Neural progenitor cell (in vitro differentiated cells): Measurements from ENCODE around the gene ATP10A.

Experiments
- EZH2 ChIP-seq: fragments of 200-600 bp; sonication (generic); IDR thresholded peaks from 2 replicates; pipeline ENCODE4 v1.6.1; 2017; ENCODE audit warnings: antibody characterized with exemption, mild to moderate bottlenecking, moderate library complexity
- EZH2phosphoT487 ChIP-seq: fragments of 200-600 bp; sonication (generic); IDR thresholded peaks from 2 replicates; pipeline ENCODE4 v1.6.1; 2017; ENCODE audit warnings: antibody characterized with exemption
- TF ChIP-seq, protein P1 (sequence below): fragments of 200-600 bp; sonication (generic); IDR thresholded peaks from 2 replicates; pipeline ENCODE4 v1.5.1; 2017; ENCODE audit warnings: antibody characterized with exemption, mild to moderate bottlenecking

DNA sequence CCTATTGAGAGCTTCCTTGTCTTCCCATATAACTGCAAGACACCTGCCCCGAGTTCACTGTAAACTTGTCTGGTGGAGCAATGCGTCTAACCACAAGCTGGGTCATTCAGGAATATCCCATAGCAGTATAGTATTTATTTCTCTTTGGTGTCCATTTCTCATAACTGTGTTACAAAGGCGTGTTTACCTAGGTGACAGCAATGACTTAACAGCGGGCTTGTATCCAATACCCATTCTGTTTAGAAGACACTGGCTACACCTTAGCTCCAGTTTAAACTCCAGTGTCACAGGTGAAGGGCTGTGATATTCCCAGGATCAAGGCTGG lies 24.3 kb downstream of the ATP10A start:
- TF ChIP-seq, protein P1, sequence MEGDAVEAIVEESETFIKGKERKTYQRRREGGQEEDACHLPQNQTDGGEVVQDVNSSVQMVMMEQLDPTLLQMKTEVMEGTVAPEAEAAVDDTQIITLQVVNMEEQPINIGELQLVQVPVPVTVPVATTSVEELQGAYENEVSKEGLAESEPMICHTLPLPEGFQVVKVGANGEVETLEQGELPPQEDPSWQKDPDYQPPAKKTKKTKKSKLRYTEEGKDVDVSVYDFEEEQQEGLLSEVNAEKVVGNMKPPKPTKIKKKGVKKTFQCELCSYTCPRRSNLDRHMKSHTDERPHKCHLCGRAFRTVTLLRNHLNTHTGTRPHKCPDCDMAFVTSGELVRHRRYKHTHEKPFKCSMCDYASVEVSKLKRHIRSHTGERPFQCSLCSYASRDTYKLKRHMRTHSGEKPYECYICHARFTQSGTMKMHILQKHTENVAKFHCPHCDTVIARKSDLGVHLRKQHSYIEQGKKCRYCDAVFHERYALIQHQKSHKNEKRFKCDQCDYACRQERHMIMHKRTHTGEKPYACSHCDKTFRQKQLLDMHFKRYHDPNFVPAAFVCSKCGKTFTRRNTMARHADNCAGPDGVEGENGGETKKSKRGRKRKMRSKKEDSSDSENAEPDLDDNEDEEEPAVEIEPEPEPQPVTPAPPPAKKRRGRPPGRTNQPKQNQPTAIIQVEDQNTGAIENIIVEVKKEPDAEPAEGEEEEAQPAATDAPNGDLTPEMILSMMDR, result no peak
- TF ChIP-seq EZH2 (no peak), EZH2phosphoT487 (no peak)
